Measurements from ENCODE around the gene FANCM.

GRCh38 chr14:45204241-45204640, 68.5 kb downstream of the FANCM start:
- TF ChIP-seq CTCF (IDR thresholded peaks at IDR 0.05; ENCODE audit: insufficient read depth, low read depth, low read length): no peak
- TF ChIP-seq EZH2 (IDR thresholded peaks at IDR 0.05; ENCODE audit: insufficient read depth, low read length): no peak
